IMR-90 (cell line): Measurements from ENCODE around the gene GGT5.

ENCODE experiments used
- BHLHE40 ChIP-seq: fragments of 150-350 bp; IDR thresholded peaks from 2 replicates; pipeline ENCODE4 v1.6.1; 2016; ENCODE audit warnings: mild to moderate bottlenecking, low read depth, low read length
- TF ChIP-seq, protein P1 (sequence below): conservative IDR thresholded peaks from 2 replicates; pipeline ENCODE4 v1.5.1; 2012; ENCODE audit warnings: mild to moderate bottlenecking, low read depth, low read length, improper control_type of control experiment

DNA sequence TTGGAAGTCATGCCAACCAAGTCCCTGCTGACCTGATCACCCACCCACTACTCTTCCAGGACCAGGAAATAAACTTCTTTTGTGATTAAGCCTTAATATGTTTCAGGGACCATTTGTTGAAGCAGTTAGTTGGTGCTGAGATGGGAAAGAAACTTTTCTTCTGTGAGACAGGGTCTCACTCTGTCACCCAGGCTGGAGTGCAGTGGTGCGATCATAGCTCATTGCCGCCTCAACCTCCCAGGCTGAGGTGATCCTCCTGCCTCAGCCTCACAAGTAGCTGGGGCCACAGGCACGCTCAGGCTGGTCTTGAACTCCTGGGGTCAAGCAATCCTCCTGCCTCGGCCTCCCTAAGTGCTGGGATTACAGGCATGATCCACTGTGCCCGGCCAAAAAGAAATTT, 53.0 kb downstream of the GGT5 start:
- TF ChIP-seq BHLHE40: no peak
- TF ChIP-seq, protein P1, sequence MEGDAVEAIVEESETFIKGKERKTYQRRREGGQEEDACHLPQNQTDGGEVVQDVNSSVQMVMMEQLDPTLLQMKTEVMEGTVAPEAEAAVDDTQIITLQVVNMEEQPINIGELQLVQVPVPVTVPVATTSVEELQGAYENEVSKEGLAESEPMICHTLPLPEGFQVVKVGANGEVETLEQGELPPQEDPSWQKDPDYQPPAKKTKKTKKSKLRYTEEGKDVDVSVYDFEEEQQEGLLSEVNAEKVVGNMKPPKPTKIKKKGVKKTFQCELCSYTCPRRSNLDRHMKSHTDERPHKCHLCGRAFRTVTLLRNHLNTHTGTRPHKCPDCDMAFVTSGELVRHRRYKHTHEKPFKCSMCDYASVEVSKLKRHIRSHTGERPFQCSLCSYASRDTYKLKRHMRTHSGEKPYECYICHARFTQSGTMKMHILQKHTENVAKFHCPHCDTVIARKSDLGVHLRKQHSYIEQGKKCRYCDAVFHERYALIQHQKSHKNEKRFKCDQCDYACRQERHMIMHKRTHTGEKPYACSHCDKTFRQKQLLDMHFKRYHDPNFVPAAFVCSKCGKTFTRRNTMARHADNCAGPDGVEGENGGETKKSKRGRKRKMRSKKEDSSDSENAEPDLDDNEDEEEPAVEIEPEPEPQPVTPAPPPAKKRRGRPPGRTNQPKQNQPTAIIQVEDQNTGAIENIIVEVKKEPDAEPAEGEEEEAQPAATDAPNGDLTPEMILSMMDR: no peak
